ENCODE data around the gene TBC1D7. TPM values are rescaled to one million over a fixed set of nuclear protein-coding genes. Genes with fewer than 3 reads are reported as not detected.

The TBC1D7 gene
- total and polyA plus RNA-seq, 10 donors: 10.9 to 20.9 (median 15.7) TPM

DNA sequence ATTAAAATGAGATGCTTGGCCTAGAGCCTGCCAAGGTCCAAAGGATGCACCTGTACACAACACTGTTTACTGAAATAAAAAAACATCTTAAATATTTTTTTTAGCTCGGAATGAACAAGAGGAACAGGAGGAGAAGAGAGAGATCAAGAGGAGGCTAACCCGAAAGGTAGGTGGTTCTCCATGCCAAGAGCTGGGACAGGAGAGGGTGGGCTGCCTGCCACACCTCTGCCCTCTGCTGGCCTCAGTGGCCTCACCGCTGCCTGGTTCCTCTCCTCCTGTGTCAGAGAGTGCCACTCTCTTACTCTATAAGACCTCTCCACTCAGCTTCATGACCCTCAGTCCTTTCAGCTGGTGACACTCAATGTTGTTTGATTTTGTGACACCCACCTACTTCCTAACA lies 50.2 kb downstream of the TBC1D7 start:
- H3K27ac ChIP-seq: peak overlapping the region in 3 of 8 donors; percentile 20 to 38 (median 34)
- peak in 1 of 3 donors; percentile 28 for TF ChIP-seq POLR2AphosphoS5 (IDR thresholded peaks at IDR 0.05)
- peak in 9 of 11 experiments; percentile 9 to 51 (median 35) for TF ChIP-seq CTCF (IDR thresholded peaks at IDR 0.05 in 8 of 11, conservative IDR thresholded peaks at IDR 0.05 in 3 of 11)
- no peak for TF ChIP-seq POLR2A (IDR thresholded peaks at IDR 0.05)
- H3K4me3 ChIP-seq: no peak overlapping the region
- no peaks in the 10 kb centered on the region for H3K27me3 ChIP-seq (replicated peaks in 1 of 7)
- peaks cover 0 to 62% (median 9%) of the 10 kb centered on the region in 6 donors for H3K36me3 ChIP-seq
- intact Hi-C loops (cut with DNase I; ENCODE audit: low total_unique reads): loop anchor here (10.0 kb wide), 1 partner anchor 83 kb away; no protein-coding TSS in a partner anchor
- DNase-seq: peak; percentile 85
- H3K4me1 ChIP-seq: peaks cover 0 to 85% (median 33%) of the 10 kb centered on the region in 6 donors
- WGBS, 5 donors: 44 to 56% (median 53%) methylated on average over 3 of the region's 3 CpGs
- no peaks in the 10 kb centered on the region for H3K9me3 ChIP-seq

DNA sequence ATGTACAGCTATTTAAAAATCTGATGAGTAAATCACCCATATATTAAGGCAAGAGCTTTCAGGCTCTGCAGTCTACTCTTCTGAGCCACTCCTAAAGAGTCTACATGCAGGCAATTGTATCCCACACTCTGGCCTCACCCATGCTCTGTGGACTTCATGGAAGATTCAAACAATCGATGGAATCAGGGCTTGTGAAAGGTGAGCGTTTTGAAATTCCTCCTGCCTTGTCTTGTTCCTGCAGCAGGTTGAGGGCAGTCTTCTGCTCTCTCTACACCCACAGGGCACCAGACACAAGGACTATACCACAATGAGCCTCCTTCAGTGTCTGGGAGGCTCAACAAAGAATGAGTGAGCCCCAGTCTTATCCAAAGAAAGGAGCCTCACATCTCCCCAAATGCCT lies 51.1 kb downstream of the TBC1D7 start:
- 91 to 100% (median 93%) methylated on average over 2 of the region's 2 CpGs for WGBS, 5 donors
- intact Hi-C loops (cut with DNase I; ENCODE audit: low total_unique reads): loop anchor here (10.0 kb wide), 1 partner anchor 82 kb away; no protein-coding TSS in a partner anchor
- no peak for TF ChIP-seq POLR2AphosphoS5 (IDR thresholded peaks at IDR 0.05)
- no peak for TF ChIP-seq POLR2A (IDR thresholded peaks at IDR 0.05)
- TF ChIP-seq CTCF (IDR thresholded peaks at IDR 0.05 in 8 of 11, conservative IDR thresholded peaks at IDR 0.05 in 3 of 11): no peak
- H3K4me1 ChIP-seq: peaks cover 0 to 93% (median 38%) of the 10 kb centered on the region in 6 donors
- peak overlapping the region in 5 of 8 donors; percentile 7 to 38 (median 20) for H3K27ac ChIP-seq
- H3K36me3 ChIP-seq: peaks cover 0 to 53% (median 9%) of the 10 kb centered on the region in 6 donors
- no peak overlapping the region for H3K4me3 ChIP-seq
- no peaks in the 10 kb centered on the region for H3K9me3 ChIP-seq
- no peak for DNase-seq
- H3K27me3 ChIP-seq (replicated peaks in 1 of 7): no peaks in the 10 kb centered on the region

DNA sequence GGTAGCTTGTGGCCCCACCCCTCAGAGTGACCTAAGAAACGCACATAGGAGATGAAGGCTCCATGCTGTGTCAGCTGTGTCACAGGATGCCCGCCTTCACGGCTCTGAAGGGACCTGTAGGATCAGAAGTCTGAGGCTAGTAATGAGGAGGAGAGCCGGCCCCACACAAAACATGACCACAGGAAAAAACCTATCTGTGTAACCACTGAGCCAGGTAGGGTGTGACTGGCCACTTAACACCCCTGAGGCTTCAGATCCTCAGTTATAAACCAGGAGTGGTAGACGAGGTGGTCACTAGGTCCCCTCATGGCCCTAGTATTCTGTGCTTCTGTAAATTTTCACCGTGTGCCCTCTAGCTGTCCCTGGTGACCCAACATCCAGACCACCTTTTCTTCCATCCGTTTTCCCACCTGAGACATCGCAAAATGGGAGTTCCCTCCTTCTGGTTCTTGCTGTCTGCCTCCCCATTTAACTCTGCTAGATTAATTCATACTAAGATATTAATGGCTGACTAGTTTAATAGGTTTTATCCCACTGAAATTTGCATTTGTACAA lies 52.8 kb downstream of the TBC1D7 start:
- intact Hi-C loops (cut with DNase I; ENCODE audit: low total_unique reads): loop anchor here (10.0 kb wide), 1 partner anchor 81 kb away; no protein-coding TSS in a partner anchor

More for the DNA sequence above, 52.8 kb downstream of the TBC1D7 start:
- Histone ChIP-seq H3K36me3 (peaks cover 0 to 38% (median 6%) of the 10 kb centered on the region in 6 donors), H3K4me3 (peak overlapping the region in 4 of 8 donors; percentile 43 to 72 (median 48)), H3K27me3 (replicated peaks in 1 of 7) (no peaks in the 10 kb centered on the region), H3K4me1 (peaks cover 0 to 97% (median 41%) of the 10 kb centered on the region in 6 donors), H3K9me3 (no peaks in the 10 kb centered on the region), H3K27ac (peak overlapping the region in 5 of 8 donors; percentile 25 to 84 (median 80))
- TF ChIP-seq POLR2A (IDR thresholded peaks at IDR 0.05) (no peak), CTCF (IDR thresholded peaks at IDR 0.05 in 8 of 11, conservative IDR thresholded peaks at IDR 0.05 in 3 of 11) (no peak), POLR2AphosphoS5 (IDR thresholded peaks at IDR 0.05) (no peak)
- DNase-seq: no peak
- 64 to 81% (median 78%) methylated on average over 8 of the region's 8 CpGs for WGBS, 5 donors
